Measurements from ENCODE around the gene TEKTIP1. TPM values are rescaled to one million over a fixed set of nuclear protein-coding genes. Genes with fewer than 3 reads are reported as not detected.

TEKTIP1 gene
- total RNA-seq, 2 donors from 2014 or later = 0.90 to 2.6 TPM

DNA sequence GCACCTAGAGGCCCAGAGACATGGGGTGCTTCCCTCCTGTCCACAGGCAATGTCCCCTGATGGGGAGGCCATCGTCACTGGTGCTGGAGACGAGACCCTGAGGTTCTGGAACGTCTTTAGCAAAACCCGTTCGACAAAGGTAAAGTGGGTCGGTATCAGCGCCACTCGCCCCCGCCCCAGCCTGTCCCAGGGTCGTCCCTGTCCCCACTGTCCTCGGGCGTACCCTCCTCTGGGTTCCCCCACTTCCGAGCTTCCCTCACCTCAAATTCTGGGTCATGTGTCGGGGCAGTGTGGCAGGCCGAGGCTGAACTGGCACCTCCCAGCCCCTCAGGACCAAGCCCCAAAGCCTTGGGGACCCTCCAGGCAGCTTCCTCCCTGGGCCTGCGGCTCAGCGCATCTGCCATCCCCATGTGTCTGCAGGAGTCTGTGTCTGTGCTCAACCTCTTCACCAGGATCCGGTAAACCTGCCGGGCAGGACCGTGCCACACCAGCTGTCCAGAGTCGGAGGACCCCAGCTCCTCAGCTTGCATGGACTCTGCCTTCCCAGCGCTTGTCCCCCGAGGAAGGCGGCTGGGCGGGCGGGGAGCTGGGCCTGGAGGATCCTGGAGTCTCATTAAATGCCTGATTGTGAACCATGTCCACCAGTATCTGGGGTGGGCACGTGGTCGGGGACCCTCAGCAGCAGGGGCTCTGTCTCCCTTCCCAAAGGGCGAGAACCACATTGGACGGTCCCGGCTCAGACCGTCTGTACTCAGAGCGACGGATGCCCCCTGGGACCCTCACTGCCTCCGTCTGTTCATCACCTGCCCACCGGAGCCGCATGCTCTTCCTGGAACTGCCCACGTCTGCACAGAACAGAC, 4.4 kb upstream of the TEKTIP1 start:
- DNase-seq (ENCODE audit: low spot score) = no peak
- intact Hi-C loops (cut with DNase I) = no loop called here

DNA sequence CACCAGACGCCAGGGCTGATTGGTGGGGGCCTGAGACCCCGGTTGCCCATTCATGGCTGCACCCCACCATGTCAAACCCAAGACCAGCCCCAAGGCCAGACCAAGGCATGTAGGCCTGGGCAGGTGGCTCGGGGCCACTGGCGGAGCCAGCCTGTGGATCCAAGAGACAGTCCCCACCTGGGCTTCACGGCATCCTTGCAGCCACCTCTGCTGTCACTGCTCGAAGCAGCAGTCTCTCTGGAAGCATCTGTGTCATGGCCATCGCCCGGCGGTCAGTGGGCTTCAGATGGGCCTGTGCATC, 3.8 kb upstream of the TEKTIP1 start:
- intact Hi-C loops (cut with DNase I) = no loop called here
- DNase-seq (ENCODE audit: low spot score) = no peak

DNA sequence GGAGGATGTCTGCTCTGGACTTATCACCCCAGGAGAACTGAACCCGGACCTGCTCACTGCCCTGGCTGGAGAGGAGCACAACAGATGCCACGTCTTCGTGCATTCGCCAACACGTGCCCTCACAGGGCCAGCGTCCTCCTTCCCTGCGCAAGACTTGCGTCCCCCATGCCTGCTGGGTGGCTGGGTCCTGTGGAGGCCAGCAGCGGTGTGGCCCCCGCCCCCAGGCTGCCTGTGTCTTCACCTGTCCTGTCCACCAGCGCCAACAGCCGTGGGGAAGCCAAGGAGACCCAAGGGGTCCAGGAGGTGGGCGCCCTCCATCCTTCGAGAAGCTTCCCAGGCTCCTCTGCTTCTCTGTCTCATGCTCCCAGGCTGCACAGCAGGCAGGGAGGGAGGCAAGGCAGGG, 3.4 kb upstream of the TEKTIP1 start:
- intact Hi-C loops (cut with DNase I) = no loop called here
- no peak for DNase-seq (ENCODE audit: low spot score)

DNA sequence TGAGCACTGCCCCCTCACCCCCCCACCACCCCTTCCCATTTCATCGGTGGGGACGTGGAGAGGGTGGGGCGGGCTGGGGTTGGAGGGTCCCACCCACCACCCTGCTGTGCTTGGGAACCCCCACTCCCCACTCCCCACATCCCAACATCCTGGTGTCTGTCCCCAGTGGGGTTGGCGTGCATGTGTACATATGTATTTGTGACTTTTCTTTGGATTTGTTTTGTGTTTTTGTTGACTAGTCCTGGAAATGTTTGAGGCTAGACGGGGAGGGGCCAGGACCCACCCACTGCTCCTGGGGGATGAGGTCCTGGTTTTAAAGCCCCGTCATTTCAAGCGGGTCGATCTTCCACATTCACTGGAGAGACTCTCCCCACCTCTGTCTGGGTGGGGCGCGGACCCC, 3.0 kb upstream of the TEKTIP1 start:
- intact Hi-C loops (cut with DNase I) = no loop called here
- DNase-seq (ENCODE audit: low spot score) = no peak

DNA sequence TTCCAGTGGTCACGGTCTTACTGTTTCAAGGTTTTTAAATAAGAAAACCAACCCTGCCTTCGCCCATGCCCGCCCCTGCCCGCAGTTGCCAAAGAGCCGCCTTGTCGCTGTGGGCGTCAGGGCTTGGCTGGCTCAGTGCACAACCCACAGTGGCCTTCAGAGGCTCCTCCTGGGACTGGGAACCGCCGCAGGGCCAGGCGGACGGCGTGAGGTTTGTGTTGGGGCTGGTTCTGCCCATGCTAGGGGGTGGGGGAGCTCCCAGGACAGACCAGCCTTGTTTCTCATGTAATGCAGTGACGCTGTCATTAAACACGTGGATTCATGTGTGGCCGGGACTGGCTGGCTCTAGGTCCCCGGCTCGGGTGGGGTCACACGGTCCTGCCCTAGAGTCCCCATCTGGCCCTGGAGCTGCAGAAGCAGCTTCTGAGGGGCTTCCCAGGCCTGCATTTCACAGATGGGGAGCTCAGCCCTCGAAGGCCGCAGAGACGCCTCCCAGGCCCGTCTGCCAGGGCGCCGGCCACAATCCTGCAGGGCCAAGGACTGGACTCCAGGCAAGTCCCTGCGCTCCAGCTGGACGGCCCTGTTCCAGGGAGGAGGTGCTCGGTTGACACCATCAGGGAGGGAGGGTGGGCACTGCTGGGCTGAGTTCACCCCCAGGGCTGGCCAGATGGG, 2.4 kb upstream of the TEKTIP1 start:
- DNase-seq (ENCODE audit: low spot score) = no peak
- intact Hi-C loops (cut with DNase I) = no loop called here

DNA sequence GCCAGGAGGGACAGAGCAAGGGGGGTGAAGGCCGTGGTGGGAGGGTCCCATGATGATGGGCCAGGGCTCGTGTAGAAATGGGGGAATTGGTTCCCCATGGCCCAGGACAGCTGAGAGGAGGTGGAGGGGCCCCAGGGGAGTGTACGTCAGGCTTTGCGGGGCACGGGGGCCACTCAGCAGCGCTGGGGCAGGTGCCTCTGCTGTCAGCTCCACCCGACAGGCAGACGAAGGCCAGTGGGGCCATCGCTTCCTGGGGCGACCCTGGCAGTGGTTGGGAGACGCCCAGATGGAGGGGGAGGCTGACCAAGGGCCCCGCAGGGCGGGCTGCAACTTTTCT, 1.9 kb upstream of the TEKTIP1 start:
- intact Hi-C loops (cut with DNase I) = no loop called here
- DNase-seq (ENCODE audit: low spot score) = no peak

DNA sequence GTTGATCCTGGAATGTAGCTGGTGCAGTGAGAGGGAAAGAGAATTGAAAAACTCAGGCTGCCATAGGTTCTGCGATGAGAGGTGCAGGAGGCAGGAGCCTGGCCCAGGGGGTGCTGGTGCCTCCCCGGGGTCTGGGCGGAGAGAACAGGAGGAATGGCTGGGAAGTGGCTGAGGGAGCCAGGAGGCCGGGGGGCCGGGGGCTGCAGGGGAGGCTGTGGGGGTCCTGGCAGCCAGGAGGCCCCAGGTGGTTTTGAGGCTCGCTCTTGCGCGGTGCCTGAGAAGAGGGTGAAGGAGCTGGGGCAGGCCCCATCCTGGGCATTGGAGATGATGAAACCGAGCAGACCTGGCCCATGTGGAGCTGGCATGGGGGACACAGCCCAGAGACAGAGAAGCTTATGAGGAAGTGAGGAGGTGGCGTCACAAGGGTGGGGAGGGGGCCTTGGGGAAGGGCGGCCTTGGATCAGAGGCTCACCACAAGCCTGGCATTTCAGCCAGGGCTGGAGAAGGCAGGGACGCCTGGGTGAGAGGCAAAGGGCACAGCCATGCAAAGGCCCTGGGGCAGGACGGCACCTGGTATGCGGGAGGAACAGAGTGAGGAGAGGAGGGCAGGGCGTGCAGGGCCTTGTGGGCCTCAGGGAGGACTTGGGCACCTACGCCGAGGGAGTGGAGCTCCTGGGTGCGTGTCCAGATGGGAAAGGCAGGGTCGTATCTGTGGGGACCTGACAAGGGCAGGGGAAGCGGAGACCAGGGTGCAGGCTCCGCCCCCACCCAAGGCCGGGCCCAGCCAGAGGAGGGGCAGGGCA, 1.3 kb upstream of the TEKTIP1 start:
- intact Hi-C loops (cut with DNase I) = no loop called here

DNA sequence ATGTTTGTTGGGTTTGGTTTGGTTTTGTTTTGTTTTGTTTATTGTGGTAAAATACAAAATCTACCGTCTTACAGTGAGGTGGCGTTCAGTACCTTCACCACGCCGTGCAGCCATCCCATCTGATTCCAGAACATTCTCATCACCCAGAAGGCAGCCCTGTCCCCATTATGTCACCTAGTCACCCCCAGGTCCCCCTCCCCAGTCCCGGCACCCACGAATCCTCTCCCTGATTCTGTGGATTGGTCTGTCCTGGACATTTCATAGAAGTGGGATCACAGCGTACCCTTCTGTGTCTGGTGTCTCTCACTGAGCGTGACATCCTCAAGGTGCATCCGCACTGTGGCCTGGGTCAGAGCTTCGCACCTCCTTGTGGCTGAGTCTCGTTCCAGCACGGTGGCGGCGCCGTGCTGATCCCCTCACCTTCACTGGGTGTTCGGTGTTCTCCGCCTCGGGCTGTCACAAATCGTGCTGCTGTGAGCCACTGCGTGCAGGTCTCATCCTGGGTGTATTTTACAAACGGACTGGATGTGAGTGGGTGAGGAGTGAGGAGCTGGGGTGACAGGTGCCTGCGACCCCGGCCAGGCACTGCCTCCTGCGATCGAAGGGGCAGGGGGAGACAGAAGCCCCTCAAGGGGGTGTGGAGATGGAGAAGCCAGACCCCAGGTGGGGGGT, 580 bp upstream of the TEKTIP1 start:
- DNase-seq (ENCODE audit: low spot score) = no peak
- intact Hi-C loops (cut with DNase I) = no loop called here

More for the DNA sequence above, 1.3 kb upstream of the TEKTIP1 start:
- no peak for DNase-seq (ENCODE audit: low spot score)

DNA sequence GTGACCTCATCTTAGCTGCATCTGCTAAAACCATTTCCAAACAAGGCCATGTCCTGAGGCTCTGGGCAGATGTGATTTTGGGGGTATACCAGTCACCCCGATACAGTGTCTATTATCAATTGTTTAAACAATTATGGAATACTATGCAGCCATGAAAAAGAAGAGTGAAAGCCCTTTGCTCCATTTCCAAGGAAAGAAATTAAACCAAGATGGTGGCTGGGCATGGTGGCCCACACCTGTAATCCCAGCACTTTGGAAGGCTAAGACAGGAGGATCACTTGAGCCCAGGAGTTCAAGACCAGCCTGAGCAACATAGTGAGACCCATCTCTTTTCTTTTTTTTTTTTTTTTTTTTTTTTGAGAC, 763 bp downstream of the TEKTIP1 start:
- intact Hi-C loops (cut with DNase I) = loop anchor here in 1 of 2 donors (5.0 kb wide), 1 partner anchor 168 kb away; the partner anchor contains the start of gene TJP3
- DNase-seq (ENCODE audit: low spot score) = no peak

DNA sequence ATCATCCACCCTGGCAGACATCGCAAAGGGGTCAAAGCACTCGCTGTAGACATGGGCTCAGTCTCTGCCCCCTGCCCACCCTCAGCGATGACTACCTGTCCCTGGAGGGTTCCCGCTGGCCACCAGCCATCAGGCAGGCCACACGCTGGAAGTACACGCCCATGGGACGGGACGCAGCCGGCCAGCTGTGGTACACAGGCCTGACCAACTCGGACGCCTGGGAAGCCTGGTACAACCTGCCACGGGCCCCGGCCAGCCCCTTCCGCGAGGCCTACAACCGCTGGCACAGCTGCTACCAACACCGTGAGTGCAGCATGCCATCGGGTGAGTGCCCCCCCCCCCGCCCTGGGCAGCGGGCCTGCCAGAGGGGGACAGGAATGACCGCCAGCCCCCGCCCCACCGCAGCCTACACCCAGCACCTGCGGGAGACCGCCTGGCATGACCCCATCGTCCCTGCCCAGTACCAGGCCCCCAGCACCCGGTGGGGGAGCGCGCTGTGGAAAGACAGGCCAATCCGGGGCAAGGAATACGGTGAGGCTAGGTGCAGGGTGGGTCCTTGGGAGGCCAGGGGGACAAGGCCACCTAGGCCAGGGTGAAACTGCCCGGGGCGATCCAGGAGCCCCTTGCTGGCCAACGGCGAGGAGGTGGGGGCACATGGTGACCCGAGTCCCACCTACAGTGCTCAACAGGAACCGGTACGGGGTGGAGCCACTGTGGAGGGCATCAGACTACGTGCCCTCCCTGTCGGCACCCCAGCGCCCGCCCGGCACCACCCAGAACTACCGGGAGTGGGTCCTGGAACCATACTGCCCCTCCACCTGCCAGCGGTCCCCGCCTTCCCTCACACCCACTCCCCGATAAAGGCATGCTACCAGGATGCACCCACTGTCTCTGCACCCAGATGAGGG, 4.4 kb downstream of the TEKTIP1 start:
- DNase-seq (ENCODE audit: low spot score) = peak; percentile 89
- intact Hi-C loops (cut with DNase I) = loop anchor here in 1 of 2 donors (5.0 kb wide), 1 partner anchor 164 kb away; the partner anchor contains the start of gene TJP3

DNA sequence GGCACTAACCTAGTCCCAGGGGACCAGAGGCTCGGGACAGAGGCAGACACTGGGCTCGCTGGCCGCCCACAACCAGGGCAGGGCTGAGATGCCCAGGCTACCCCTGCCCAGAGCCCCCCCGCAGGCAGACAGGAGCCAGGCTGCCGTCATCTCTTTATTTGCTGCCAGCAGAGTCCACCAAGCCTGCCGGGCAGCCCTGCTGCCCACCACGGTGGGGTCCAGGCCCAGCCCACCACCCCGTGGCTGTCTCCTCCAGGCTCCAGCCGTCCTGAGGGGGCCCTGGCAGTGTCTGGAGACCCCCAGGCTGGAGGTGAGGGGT, 5.0 kb downstream of the TEKTIP1 start:
- intact Hi-C loops (cut with DNase I) = loop anchor here in 1 of 2 donors (5.0 kb wide), 1 partner anchor 163 kb away; the partner anchor contains the start of gene TJP3
- no peak for DNase-seq (ENCODE audit: low spot score)

DNA sequence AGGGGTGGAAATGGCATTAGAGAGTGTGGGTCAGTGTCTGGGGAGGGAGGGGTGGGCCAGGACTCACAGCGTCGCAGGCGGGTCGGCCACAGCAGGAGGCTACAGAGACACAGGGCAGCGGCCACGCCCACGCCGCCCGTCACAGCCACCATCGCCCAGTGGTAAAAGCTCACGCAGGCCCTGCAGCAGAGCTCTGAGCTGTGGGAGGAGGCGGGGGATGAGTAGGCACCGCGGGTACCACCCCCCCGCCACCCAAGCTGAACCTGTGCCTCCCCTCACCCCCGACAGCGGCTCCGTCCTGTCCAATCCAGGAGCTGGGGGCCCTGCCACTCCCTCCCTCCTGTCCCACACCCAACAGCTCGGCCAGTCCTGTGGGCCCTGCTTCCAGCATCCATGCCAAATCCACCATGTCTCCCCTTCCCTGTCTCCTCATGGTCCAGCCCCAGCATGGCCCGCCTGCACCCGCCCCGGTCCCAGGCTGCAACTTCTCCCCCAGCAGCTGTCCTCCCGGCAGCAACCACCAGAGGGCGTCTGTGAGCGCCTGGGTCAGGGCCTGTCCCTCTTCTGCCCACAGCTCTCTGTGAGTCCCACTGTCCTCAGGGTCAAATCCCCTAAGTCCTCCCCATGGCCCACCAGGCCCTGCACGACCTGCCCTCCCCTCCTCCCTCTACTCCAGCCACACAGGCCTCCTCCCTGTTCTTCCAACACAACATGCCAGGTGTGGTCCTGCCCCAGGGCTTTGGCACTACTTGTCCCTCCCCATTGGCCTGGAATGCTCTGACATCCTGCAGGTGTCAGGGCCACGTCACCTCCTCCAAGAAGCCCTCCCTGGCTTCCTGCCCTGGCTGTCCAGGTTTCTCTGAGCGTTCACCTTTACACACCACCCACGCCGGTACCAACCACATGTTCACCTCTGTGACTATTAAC, 6.0 kb downstream of the TEKTIP1 start:
- intact Hi-C loops (cut with DNase I) = loop anchor here (1.0 to 5.0 kb wide), 3 partner anchors 49 to 162 kb away; partner anchors contain the start of gene TJP3 (in 1 of the 2)
- peak; percentile 92 for DNase-seq (ENCODE audit: low spot score)

DNA sequence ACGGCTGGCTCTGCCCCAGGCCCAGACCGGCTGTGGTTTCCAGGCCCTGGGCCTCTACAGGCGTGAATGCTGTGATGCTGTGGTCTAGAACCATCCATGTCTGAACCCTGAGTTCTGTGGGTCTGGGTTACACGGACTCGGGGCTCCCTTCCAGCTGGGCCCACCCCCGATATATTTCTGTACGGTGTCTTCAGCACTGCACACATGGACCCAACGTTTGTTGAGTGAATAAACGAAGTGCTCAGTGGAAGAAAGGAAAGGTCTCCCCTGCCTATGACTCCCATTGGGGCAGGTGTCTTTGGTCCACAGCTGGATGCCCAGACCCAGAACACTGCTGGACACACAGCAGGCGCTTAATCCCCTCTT, 6.7 kb downstream of the TEKTIP1 start:
- intact Hi-C loops (cut with DNase I) = loop anchor here (1.0 to 5.0 kb wide), 2 partner anchors 49 to 72 kb away; no protein-coding TSS in a partner anchor
- no peak for DNase-seq (ENCODE audit: low spot score)

DNA sequence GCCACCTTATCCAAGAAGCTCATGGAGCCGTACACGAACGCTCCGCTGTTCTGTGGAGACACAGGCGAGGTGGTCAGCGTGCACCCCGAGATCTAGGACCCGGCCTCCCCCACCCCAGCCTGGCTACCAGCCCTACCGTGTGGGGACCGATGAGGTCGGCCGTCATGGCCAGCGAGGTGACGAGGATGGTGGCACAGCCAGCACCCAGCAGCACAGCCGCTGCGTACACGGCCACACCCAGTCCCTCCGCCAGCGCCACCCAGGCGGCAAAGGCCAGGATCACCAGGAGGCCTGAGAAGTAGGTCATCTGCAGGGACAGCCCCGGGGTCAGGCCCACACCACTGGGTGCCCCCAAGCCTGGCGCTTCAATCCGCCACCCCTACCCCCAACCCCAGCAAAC, 7.1 kb downstream of the TEKTIP1 start:
- DNase-seq (ENCODE audit: low spot score) = no peak
- intact Hi-C loops (cut with DNase I) = loop anchor here in 1 of 2 donors (5.0 kb wide), 1 partner anchor 71 kb away; no protein-coding TSS in a partner anchor

DNA sequence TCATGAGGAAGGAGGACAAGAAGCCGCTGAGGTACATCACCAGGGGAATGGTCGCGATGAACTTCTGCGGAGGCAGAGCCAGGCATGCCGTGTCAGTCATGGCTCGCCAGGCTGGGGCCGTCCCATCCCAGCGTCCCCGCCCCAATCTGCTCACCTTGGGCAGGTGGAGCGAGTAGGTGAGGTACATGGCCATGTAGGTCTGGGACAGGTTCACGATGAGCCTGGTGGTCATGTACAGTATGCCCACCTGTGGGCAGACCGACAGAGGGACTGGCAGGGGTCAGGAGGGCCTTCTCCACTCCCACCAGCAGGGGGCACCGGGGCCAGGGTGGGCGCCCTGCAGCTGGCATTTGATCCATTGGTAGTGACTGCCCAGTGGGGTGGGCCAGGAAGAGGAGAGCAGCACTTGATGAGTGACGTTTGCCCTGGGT, 8.3 kb downstream of the TEKTIP1 start:
- no peak for DNase-seq (ENCODE audit: low spot score)
- intact Hi-C loops (cut with DNase I) = loop anchor here in 1 of 2 donors (5.0 kb wide), 1 partner anchor 70 kb away; no protein-coding TSS in a partner anchor

DNA sequence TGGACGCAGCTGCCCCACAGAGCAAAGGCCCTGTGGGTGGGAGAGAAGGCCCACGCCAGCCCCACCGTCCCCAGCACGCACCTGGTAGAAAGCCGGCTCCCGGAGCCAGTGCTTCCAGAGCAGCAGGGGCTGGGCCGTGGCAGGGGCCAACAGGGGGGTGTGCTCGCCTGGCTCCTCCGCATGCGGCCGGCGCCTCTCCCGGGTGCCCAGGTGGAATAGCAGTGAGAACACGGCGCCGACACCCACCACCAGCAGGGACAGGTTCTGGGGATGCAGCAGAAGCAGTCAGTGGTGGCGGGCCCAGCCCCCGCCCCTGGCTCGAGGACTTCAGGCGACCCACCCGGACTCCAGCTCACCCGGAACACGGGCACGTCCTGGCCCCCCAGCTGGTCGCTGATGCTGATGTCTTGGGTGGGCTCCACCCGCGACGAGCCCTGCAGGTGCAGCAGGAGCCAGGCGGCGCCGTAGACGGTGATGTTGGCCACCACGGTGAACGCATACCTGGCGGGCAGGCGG, 8.9 kb downstream of the TEKTIP1 start:
- intact Hi-C loops (cut with DNase I) = loop anchor here in 1 of 2 donors (5.0 kb wide), 1 partner anchor 69 kb away; no protein-coding TSS in a partner anchor
- DNase-seq (ENCODE audit: low spot score) = no peak

DNA sequence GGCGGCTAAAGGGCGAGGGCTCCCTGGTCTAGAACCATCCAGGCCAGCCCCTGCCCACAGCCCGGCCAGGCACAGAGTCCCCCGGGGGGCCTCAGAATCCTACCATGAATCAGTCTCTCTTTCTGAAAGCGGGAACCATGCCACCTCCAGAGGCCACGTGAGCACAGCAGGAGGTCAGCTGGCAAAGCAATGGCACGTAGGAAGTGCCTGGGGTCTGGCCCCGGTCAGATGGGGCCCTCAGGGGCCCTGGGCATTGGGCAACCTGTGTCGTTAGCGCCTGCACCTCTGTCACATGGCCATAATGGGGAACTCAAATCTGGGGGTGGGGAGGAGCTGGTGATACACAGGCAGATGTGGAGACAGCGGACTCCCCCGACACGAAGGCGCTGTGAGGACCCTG, 9.6 kb downstream of the TEKTIP1 start:
- DNase-seq (ENCODE audit: low spot score) = no peak
- intact Hi-C loops (cut with DNase I) = loop anchor here in 1 of 2 donors (5.0 kb wide), 1 partner anchor 69 kb away; no protein-coding TSS in a partner anchor
